T-helper 17 cell (primary cell): Measurements from ENCODE around the gene MTERF4. TPM values are rescaled to one million over a fixed set of nuclear protein-coding genes. Genes with fewer than 3 reads are reported as not detected.

Source experiments
- ATAC-seq: fragments of 150-1000 bp; cut with Tn5 transposase; 2 replicates; pipeline ENCODE4 v1.10.0; 2021; ENCODE audit warnings: mild to moderate bottlenecking, moderate library complexity
- DNase-seq, 3 donors: peaks; one replicate each; pipeline versions ENCODE4 v3.0.0 to v3.0.0-alpha.2; 2020 to 2021
- H3K9me3 ChIP-seq: one replicate; pipeline ENCODE4 v1.7.0; 2013; ENCODE audit warnings: low read length, mild to moderate bottlenecking; ENCODE audit not compliant: control insufficient read depth, poor library complexity, severe bottlenecking
- H3K27ac Mint-ChIP-seq: one replicate; pipeline ENCODE4 v1.8.0; 2022; ENCODE audit warnings: mild to moderate bottlenecking, moderate library complexity, mixed read lengths
- H3K27me3 Mint-ChIP-seq: one replicate; pipeline ENCODE4 v1.8.0; 2022; ENCODE audit warnings: mixed read lengths
- H3K36me3 Mint-ChIP-seq: one replicate; pipeline ENCODE4 v1.8.0; 2022; ENCODE audit warnings: low read depth, mixed read lengths
- H3K4me1 Mint-ChIP-seq: one replicate; pipeline ENCODE4 v1.8.0; 2022; ENCODE audit warnings: mild to moderate bottlenecking, mixed read lengths
- H3K4me3 Mint-ChIP-seq: one replicate; pipeline ENCODE4 v1.8.0; 2022; ENCODE audit warnings: mild to moderate bottlenecking, moderate library complexity, mixed read lengths
- total RNA-seq, 4 donors: library from RNA in 2 of 4; stranded (reverse) in 2 of 4; gene quantifications; one replicate each; pipeline ENCODE4 v1.2.3 and lab custom pipeline; 2022 to 2026

MTERF4 gene
- total RNA-seq, 2 donors from 2014 or later = 66.7 to 82.9 TPM

GRCh38 chr2:241047253-241048010 lies 54.7 kb downstream of the MTERF4 start:
- Mint-ChIP-seq H3K27ac (no peak overlapping the region), H3K36me3 (peaks cover 4% of the 10 kb centered on the region), H3K4me1 (peaks cover 3% of the 10 kb centered on the region), H3K4me3 (no peak overlapping the region), H3K27me3 (no peaks in the 10 kb centered on the region)
- DNase-seq (no peak), ATAC-seq (no peak)
- no peaks in the 10 kb centered on the region for H3K9me3 ChIP-seq

Other genes starting within 250 kb of the MTERF4 start
- gene AGXT, start 233.5 kb downstream of the MTERF4 start, total RNA-seq = not detected
- gene MAB21L4, start 206.1 kb downstream of the MTERF4 start, total RNA-seq = not detected
- gene CROCC2, start 196.0 kb downstream of the MTERF4 start, total RNA-seq = not detected
- 10 to 100 TPM; 42.0 to 72.1 TPM for gene SNED1, start 103.7 kb downstream of the MTERF4 start, total RNA-seq
- 100 to 1,000 TPM; 108 to 163 TPM for gene PASK, start 47.2 kb upstream of the MTERF4 start, total RNA-seq
- 10 to 100 TPM; 40.0 to 54.8 TPM for gene PPP1R7, start 48.2 kb upstream of the MTERF4 start, total RNA-seq
- under 1 TPM; 0.16 to 0.20 TPM for gene ANO7, start 86.4 kb upstream of the MTERF4 start, total RNA-seq
- 100 to 1,000 TPM; 136 to 175 TPM for gene HDLBP, start 213.4 kb upstream of the MTERF4 start, total RNA-seq
- 100 to 1,000 TPM; 190 to 216 TPM for gene SEPTIN2, start 213.6 kb upstream of the MTERF4 start, total RNA-seq